OCI-LY7 (cell line): ENCODE data around the gene ATAD1.

Experiments used
- CTCF ChIP-seq: fragments of 200-600 bp; sonication (generic); conservative IDR thresholded peaks from 2 replicates; pipeline ENCODE4 v1.5.1; 2014; ENCODE audit warnings: mild to moderate bottlenecking, antibody characterized with exemption, low read length, moderate library complexity, mixed read lengths
- EZH2phosphoT487 ChIP-seq: fragments of 200-600 bp; sonication (generic); IDR thresholded peaks from 2 replicates; pipeline ENCODE4 v1.6.1; 2018; ENCODE audit warnings: low read depth, borderline replicate concordance, mild to moderate bottlenecking, mixed run types, antibody characterized with exemption, low read length, moderate library complexity, mixed read lengths

GRCh38 chr10:87847550-87847949 is 29.5 kb upstream of the ATAD1 start:
- TF ChIP-seq CTCF: no peak
- TF ChIP-seq EZH2phosphoT487: no peak
